Nephron (organoid): Measurements from ENCODE around the gene CRACR2B.

ENCODE experiments used
- H3K27ac Mint-ChIP-seq, 3 experiments: 2 replicates each; pipeline ENCODE4 v1.8.0; 2020; ENCODE audit warnings: mixed read lengths in 3 of 3, mild to moderate bottlenecking in 2 of 3, moderate library complexity in 1 of 3
- H3K27me3 Mint-ChIP-seq: 2 replicates; pipeline ENCODE4 v1.8.0; 2021; ENCODE audit warnings: low read depth, mild to moderate bottlenecking, moderate library complexity, mixed read lengths
- H3K36me3 Mint-ChIP-seq: 2 replicates; pipeline ENCODE4 v1.8.0; 2020; ENCODE audit warnings: low read depth, mixed read lengths
- H3K4me1 Mint-ChIP-seq: 2 replicates; pipeline ENCODE4 v1.8.0; 2020; ENCODE audit warnings: mixed read lengths
- H3K4me3 Mint-ChIP-seq, 3 experiments: 2 replicates each; pipeline ENCODE4 v1.8.0; 2020; ENCODE audit warnings: mild to moderate bottlenecking in 3 of 3, mixed read lengths in 3 of 3, moderate library complexity in 2 of 3
- H3K9me3 Mint-ChIP-seq: 2 replicates; pipeline ENCODE4 v1.8.0; 2020; ENCODE audit warnings: mixed read lengths
- TF ChIP-seq, protein P1 (sequence below), 3 experiments: fragments of 200-600 bp; sonication (generic); IDR thresholded peaks; one replicate each; pipeline ENCODE4 v1.5.0; 2021; ENCODE audit warnings: antibody characterized with exemption in 3 of 3; ENCODE audit not compliant: unreplicated experiment in 3 of 3

CRACR2B gene

DNA sequence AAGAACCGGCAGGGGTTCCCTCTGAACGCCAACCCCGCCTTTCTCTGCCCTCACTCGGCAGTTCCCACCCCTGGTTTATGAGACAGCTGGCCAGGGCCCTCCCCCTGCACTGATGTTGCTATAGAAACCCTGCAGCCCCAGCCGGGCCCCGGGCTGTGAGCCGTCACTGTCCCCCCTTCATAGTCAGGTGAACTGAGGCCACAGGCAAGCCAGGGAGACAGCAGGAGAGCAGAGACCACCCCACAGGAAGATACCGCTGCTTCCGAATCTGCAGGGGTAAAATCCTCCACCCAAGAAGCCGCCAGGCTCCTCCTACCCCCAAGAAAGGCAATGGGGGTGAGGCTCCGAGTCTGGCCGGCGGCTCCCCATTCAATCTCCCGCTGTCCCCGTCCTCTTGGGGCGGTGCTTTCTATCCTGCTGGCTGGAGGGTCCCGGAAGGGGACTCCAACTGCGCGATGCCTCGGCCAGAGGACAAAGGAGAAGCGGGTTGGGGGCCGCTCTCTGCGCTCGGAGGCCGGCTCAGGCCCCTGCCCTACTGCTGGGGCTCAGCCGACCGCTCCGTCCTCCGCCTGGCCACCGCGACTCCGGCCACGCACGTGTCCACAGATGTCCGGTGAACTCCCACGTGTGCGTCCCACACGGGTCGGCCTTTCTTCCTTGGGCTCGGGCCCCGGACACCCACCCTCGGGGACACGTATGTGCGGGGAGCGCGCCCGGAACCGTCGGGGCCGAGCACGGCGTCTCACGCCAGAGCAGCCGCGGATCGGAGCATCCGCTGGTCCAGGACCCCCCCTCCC lies 30.2 kb upstream of the CRACR2B start:
- H3K4me1 Mint-ChIP-seq, result peaks cover 14% of the 10 kb centered on the region
- TF ChIP-seq, protein P1, sequence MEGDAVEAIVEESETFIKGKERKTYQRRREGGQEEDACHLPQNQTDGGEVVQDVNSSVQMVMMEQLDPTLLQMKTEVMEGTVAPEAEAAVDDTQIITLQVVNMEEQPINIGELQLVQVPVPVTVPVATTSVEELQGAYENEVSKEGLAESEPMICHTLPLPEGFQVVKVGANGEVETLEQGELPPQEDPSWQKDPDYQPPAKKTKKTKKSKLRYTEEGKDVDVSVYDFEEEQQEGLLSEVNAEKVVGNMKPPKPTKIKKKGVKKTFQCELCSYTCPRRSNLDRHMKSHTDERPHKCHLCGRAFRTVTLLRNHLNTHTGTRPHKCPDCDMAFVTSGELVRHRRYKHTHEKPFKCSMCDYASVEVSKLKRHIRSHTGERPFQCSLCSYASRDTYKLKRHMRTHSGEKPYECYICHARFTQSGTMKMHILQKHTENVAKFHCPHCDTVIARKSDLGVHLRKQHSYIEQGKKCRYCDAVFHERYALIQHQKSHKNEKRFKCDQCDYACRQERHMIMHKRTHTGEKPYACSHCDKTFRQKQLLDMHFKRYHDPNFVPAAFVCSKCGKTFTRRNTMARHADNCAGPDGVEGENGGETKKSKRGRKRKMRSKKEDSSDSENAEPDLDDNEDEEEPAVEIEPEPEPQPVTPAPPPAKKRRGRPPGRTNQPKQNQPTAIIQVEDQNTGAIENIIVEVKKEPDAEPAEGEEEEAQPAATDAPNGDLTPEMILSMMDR (IDR thresholded peaks at IDR 0.05; ENCODE audit: unreplicated experiment in 3 of 3), result no peak
- peak overlapping the region; percentile 91 to 95 (median 94) for H3K4me3 Mint-ChIP-seq
- peak overlapping the region; percentile 87 to 98 (median 94) for H3K27ac Mint-ChIP-seq
- H3K27me3 Mint-ChIP-seq, result no peaks in the 10 kb centered on the region
- no peaks in the 10 kb centered on the region for H3K9me3 Mint-ChIP-seq
- no peaks in the 10 kb centered on the region for H3K36me3 Mint-ChIP-seq

DNA sequence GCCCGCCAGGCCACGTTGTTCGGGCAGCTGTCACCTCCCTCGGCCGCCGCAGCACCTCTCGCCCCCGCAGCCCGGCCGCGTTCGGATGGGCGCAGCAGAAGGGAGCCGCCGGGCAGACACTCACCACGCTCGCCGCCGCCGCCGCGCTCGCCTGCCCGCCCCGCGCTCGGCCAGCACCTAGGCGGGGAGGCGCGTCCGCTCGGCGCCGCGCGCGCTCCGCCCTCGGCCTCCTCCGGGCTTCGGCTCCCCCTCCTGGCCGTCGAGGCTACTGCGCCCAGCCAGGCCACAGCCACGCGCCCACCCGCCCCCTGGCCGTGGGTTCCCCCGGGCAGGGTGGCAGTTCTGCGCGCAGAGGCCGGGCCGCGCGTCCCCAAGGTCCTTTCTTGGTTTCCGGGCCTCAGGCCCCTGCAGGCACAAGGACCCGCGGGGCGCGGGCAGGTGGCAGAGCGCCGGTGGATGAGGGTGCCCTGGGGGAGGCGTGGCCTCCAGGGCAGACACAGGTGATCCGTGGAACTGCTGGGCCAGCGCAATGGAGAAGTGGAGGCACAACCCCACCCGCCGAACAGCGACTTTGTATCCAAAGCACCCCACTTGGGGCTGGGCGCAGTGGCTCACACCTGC lies 29.5 kb upstream of the CRACR2B start, which contains the start of gene SLC25A22:
Gene SLC25A22, minus strand, starts transcription at position 189 of the 621 bp plus-strand sequence. CDS start 3,275 bp downstream, outside the sequence.
- no peaks in the 10 kb centered on the region for H3K27me3 Mint-ChIP-seq
- H3K36me3 Mint-ChIP-seq, result no peaks in the 10 kb centered on the region
- TF ChIP-seq, protein P1 (IDR thresholded peaks at IDR 0.05; ENCODE audit: unreplicated experiment in 3 of 3), result peak; percentile 84 to 87 (median 86)
- H3K4me1 Mint-ChIP-seq, result peaks cover 14% of the 10 kb centered on the region
- H3K4me3 Mint-ChIP-seq, result peak within 1 kb of the TSS; percentile 91 to 95 (median 94)
- peak within 1 kb of the TSS; percentile 87 to 98 (median 94) for H3K27ac Mint-ChIP-seq
- H3K9me3 Mint-ChIP-seq, result no peaks in the 10 kb centered on the region

DNA sequence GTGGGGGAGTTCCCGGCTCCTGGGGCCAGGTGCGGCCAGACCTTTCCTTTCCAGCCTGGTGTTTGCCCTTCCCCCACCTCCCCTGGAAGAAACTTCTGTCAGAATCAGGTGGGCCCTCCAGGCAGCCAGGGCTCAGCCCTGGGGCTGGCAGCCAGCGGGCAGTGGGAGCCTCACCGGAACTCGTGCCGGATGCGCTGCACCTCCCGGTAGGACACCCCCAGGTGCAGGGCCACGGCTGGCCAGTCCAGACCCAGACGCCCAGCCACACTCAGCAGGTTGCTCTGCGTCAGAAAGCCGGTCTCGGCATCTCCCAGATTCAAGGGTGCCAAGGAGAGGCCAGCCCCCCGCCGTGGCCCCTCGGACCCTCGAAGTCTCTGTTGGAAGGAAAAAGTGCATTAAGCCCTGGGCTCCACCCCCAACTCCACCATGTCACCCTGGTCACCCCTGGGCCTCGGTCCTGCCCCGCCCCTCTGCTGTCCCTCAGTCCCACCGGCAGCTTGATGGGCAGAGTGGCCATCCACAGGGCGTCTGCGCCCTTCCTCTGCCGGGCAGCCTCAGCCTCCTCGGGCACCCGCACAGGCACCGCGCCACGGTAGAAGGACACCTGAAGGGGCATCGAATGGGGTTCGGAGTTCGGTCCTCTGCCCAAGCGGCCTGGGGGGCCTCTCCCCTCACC lies 27.9 kb upstream of the CRACR2B start:
- Mint-ChIP-seq H3K36me3 (no peaks in the 10 kb centered on the region), H3K27ac (no peak overlapping the region), H3K4me1 (peaks cover 14% of the 10 kb centered on the region), H3K4me3 (peak overlapping the region in 1 of 3 experiments; percentile 34), H3K27me3 (no peaks in the 10 kb centered on the region), H3K9me3 (no peaks in the 10 kb centered on the region)
- TF ChIP-seq, protein P1 (IDR thresholded peaks at IDR 0.05; ENCODE audit: unreplicated experiment in 3 of 3), result no peak

DNA sequence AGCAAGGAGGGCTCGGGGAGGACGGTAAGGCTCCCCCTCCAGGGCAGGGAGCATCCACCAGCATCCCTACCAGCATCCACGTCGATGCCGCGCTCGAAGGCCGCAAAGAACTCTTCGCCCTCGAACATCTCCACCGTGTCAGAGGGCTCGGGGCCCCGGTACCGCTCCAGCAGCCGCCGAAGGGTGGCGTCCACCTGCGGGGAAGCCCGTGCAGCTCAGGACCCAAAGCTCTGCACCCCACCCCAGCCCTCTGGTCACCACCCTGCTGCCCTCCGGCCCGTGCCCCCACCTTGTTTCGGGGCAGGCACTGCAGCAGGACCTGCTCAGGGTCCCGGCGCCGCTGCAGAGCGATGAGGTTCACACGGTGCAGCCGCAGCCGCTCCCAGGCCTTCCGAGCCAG lies 27.2 kb upstream of the CRACR2B start:
- Mint-ChIP-seq H3K27me3 (no peaks in the 10 kb centered on the region), H3K4me1 (peaks cover 14% of the 10 kb centered on the region), H3K36me3 (no peaks in the 10 kb centered on the region), H3K27ac (no peak overlapping the region), H3K9me3 (no peaks in the 10 kb centered on the region), H3K4me3 (peak overlapping the region in 2 of 3 experiments; percentile 34 to 36)
- TF ChIP-seq, protein P1 (IDR thresholded peaks at IDR 0.05; ENCODE audit: unreplicated experiment in 3 of 3), result no peak

- TF ChIP-seq, protein P1 (IDR thresholded peaks at IDR 0.05; ENCODE audit: unreplicated experiment in 3 of 3), result no peak
- Mint-ChIP-seq H3K27ac (no peak overlapping the region), H3K4me3 (no peak overlapping the region), H3K27me3 (no peaks in the 10 kb centered on the region), H3K4me1 (peaks cover 9% of the 10 kb centered on the region), H3K9me3 (no peaks in the 10 kb centered on the region), H3K36me3 (no peaks in the 10 kb centered on the region)
These were observed 26.5 kb upstream of the CRACR2B start for GRCh38 chr11:801097-801780.
